Heart left ventricle (tissue), 16 donors: ENCODE measurements around the gene SNED1. TPM values are rescaled to one million over a fixed set of nuclear protein-coding genes. Genes with fewer than 3 reads are reported as not detected.

ENCODE experiments used
- ATAC-seq, 4 donors: fragments of 200-7000 bp; cut with Tn5 transposase; one replicate each; pipeline ENCODE4 v1.9.1; 2020 to 2022; ENCODE audit warnings: moderate library complexity in 4 of 4, mild to moderate bottlenecking in 3 of 4, moderate number of reproducible peaks in 1 of 4
- DNase-seq, 5 donors: peaks; one replicate each; pipeline ENCODE4 v3.0.0-alpha.2; 2020
- H3K27ac ChIP-seq, 12 donors: fragments of 200-600 bp; sonication (generic) in 4 of 12; one replicate each; pipeline versions ENCODE4 v1.5.0 to v1.8.0; 2016 to 2022; ENCODE audit warnings: mild to moderate bottlenecking in 2 of 12
- H3K27me3 ChIP-seq, 9 donors: fragments of 200-600 bp; sonication (generic) in 2 of 9; one replicate each; pipeline versions ENCODE4 v1.5.1 to v1.8.0; 2016 to 2022; ENCODE audit warnings: mild to moderate bottlenecking in 3 of 9
- H3K36me3 ChIP-seq, 9 donors: fragments of 200-600 bp; sonication (generic) in 2 of 9; one replicate each; pipeline versions ENCODE4 v1.5.0 to v1.8.0; 2018 to 2022; ENCODE audit warnings: mild to moderate bottlenecking in 2 of 9
- H3K4me1 ChIP-seq, 12 donors: fragments of 200-600 bp; sonication (generic) in 4 of 12; one replicate each; pipeline versions ENCODE4 v1.5.0 to v1.8.0; 2016 to 2022; ENCODE audit warnings: mild to moderate bottlenecking in 3 of 12
- H3K4me3 ChIP-seq, 12 donors: fragments of 200-600 bp; sonication (generic) in 4 of 12; one replicate each; pipeline versions ENCODE4 v1.5.0 to v1.8.0; 2017 to 2022; ENCODE audit warnings: mild to moderate bottlenecking in 9 of 12, moderate library complexity in 4 of 12
- H3K9me3 ChIP-seq, 12 donors: fragments of 200-600 bp; sonication (generic) in 4 of 12; one replicate each; pipeline versions ENCODE4 v1.5.0 to v1.8.0; 2016 to 2022; ENCODE audit warnings: mild to moderate bottlenecking in 1 of 12
- POLR2A ChIP-seq, 2 donors: fragments of 450-650 bp; IDR thresholded peaks; one replicate each; pipeline ENCODE4 v1.6.1; 2017; ENCODE audit warnings: antibody characterized with exemption in 2 of 2, mild to moderate bottlenecking in 2 of 2, moderate library complexity in 2 of 2
- WGBS, 4 donors: extraction: QIAGEN DNeasy Blood & Tissue Kit in 2 of 4; methylation state at CpG; one replicate each; pipeline versions ENCODE4 v1.1.5 to v1.1.7; 2013 to 2018; 5-methylcytosine and 5-hydroxymethylcytosine counted together
- intact Hi-C, 10 donors: fragments of 100-400 bp; cut with DNase I; formaldehyde crosslinking; loops; one replicate each; pipeline versions ENCODE4 v1.11.1 to v1.14.2; 2022
- polyA plus RNA-seq, 2 donors: library from polyadenylated mRNA; stranded (reverse); fragments of 200-250 nt; gene quantifications; one replicate each; pipeline ENCODE4 v1.2.3, GENCODE V29; 2013
- total RNA-seq, 9 donors: library from RNA; depleted of rRNA in 2 of 9; stranded (reverse); fragments of >200 nt in 2 of 9; fragmentation: NEBNext Ultra II Directional in 3 of 9; extraction: Animal tissue kit (Norgen Biotek cat#: 25700) in 3 of 9; gene quantifications; one replicate each; pipeline versions ENCODE4 v1.1.0 to v1.2.4, GENCODE V29; 2016 to 2023
- TF ChIP-seq, protein P1 (sequence below), 12 donors: fragments of 200-600 bp; sonication (generic) in 4 of 12; IDR thresholded peaks; one replicate each; pipeline versions ENCODE4 v1.5.0 to v1.8.0; 2018 to 2022; ENCODE audit warnings: antibody characterized with exemption in 12 of 12, mild to moderate bottlenecking in 5 of 12
- donor health status: ischemic (EF 13 %, LVEDD 7.1; RV severe dilation, severe dysfunction).
- donor health status: healthy with polysubstance abuse.
- donor health status: DM: no; HTN: yes; CAD: no.
- donor health status: DM: no; HTN: no; CAD: no.
- donor health status: ischemic (EF 25% LVEDD 6.9; RV normal size, moderate dysfunction).
- donor health status: ischemic (EF 25% LVEDD 5.7; RV mildly dilated, moderate dysfunction).
- donor health status: healthy.
- donor health status: DM: yes; HTN: yes; CAD: no.
- donor health status: ischemic (EF 35%, LVEDD 5.7; RV mildly dilated, moderate dysfunction).
- donor health status: nonischemic (EF 11% LVEDD 7.7; RV severe dilation, severe dysfunction).
- donor health status: DM: yes; HTN: yes; CAD: no.
- donor health status: PGD.
- donor health status: ischemic (EF 29% LVEDD 5.4; RV normal size, mild dysfunction).
- donor health status: nonischemic (EF 23%, LVEDD 6.1; RV moderate dilation, normal function).

Gene SNED1
- total and polyA plus RNA-seq, 11 donors, result 3.1 to 14.7 (median 4.9) TPM

GRCh38 chr2:241135737-241136136, 137.3 kb downstream of the SNED1 start:
- Histone ChIP-seq H3K27me3 (no peaks in the 10 kb centered on the region), H3K9me3 (no peaks in the 10 kb centered on the region), H3K27ac (no peak overlapping the region), H3K36me3 (peaks cover 0 to 12% (median 0%) of the 10 kb centered on the region in 9 donors), H3K4me3 (no peak overlapping the region), H3K4me1 (no peaks in the 10 kb centered on the region)
- ATAC-seq (no peak), DNase-seq (no peak)
- TF ChIP-seq, protein P1, sequence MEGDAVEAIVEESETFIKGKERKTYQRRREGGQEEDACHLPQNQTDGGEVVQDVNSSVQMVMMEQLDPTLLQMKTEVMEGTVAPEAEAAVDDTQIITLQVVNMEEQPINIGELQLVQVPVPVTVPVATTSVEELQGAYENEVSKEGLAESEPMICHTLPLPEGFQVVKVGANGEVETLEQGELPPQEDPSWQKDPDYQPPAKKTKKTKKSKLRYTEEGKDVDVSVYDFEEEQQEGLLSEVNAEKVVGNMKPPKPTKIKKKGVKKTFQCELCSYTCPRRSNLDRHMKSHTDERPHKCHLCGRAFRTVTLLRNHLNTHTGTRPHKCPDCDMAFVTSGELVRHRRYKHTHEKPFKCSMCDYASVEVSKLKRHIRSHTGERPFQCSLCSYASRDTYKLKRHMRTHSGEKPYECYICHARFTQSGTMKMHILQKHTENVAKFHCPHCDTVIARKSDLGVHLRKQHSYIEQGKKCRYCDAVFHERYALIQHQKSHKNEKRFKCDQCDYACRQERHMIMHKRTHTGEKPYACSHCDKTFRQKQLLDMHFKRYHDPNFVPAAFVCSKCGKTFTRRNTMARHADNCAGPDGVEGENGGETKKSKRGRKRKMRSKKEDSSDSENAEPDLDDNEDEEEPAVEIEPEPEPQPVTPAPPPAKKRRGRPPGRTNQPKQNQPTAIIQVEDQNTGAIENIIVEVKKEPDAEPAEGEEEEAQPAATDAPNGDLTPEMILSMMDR (IDR thresholded peaks at IDR 0.05), result no peak
- TF ChIP-seq POLR2A (IDR thresholded peaks at IDR 0.05), result no peak
- intact Hi-C loops, result no loop called here
- 79 to 88% (median 84%) methylated on average over 9 of the region's 9 CpGs for WGBS, 4 donors

DNA sequence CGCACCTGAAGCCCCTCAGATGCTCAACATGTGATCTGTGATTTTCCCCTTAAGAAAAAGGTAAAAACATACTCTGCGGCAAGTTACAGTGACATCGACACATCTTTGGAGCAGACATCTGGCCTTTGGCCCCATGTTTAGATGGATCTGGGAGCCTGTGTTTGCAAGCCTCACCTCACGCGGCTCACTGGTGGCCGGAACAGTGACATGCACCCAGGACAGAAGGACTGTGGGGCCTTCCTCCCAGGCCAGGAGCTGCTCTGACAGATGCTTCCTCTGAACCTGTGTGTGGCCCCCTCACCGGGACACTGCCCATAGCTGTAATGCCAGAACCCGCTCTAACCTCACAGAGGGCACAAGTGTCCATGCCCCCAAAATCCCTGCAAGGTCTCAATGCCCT, 137.8 kb downstream of the SNED1 start:
- intact Hi-C loops, result no loop called here
- no peak overlapping the region for H3K4me3 ChIP-seq
- H3K27ac ChIP-seq, result no peak overlapping the region
- no peaks in the 10 kb centered on the region for H3K4me1 ChIP-seq
- WGBS, 4 donors, result 95 to 98% (median 96%) methylated on average over 8 of the region's 8 CpGs
- H3K36me3 ChIP-seq, result peaks cover 0 to 12% (median 0%) of the 10 kb centered on the region in 9 donors
- DNase-seq (no peak), ATAC-seq (no peak)
- no peaks in the 10 kb centered on the region for H3K27me3 ChIP-seq
- no peak for TF ChIP-seq POLR2A (IDR thresholded peaks at IDR 0.05)
- H3K9me3 ChIP-seq, result no peaks in the 10 kb centered on the region

- intact Hi-C loops, result no loop called here
- DNase-seq, result no peak
- no peak for TF ChIP-seq POLR2A (IDR thresholded peaks at IDR 0.05)
- TF ChIP-seq, protein P1 (IDR thresholded peaks at IDR 0.05), result no peak
- no peak for ATAC-seq
- Histone ChIP-seq H3K9me3 (no peaks in the 10 kb centered on the region), H3K36me3 (peaks cover 0 to 12% (median 0%) of the 10 kb centered on the region in 9 donors), H3K27me3 (no peaks in the 10 kb centered on the region), H3K27ac (no peak overlapping the region), H3K4me3 (no peak overlapping the region), H3K4me1 (no peaks in the 10 kb centered on the region)
- WGBS, 4 donors, result 94 to 98% (median 96%) methylated on average over 17 to 25 of the region's 25 CpGs
Measured at GRCh38 chr2:241136661-241137260, 138.3 kb downstream of the SNED1 start.

DNA sequence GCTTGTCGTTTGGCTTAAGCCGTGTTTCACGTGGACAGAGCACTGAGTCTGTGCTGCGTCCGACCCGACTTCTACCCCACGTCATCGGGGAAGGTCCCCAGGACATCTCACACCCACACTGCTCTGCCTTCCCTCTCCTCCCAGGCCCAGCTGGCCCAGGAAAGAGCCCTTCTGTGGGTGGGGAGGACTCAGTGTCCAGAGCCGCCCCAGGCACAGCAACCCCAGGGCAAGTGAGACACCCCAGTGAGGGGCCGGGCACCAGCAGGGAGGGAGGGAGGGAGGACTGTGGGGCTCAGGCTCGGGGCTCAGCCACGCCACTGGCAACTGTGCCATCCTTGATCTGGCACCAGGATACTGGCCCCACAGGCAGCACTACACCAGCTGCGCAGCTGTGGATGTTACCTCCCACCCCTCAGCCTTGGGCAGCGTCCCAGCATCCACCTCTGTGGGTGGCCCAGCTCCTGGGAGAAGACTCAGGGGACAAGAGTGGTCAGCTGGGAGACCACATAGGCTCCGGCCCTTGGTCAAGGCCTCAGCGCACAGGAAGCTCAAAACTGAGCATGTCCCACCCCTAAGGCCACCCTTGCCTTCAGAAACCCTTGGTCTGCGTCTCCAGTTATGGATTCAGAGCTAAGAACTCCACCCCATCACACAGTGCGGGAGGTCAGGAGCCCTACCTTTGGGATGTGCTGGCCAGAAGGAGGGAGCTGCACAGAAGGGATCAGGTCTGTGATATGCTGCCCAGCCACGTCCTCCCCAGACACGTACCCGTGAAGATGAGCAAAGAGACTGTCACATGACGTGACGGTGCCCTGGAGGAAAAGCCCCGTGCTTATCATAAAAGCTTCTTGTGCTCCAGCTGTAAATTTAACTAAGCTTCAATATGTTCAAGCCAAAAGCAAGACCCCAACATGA, 139.1 kb downstream of the SNED1 start:
- intact Hi-C loops, result no loop called here
- no peaks in the 10 kb centered on the region for H3K9me3 ChIP-seq
- no peaks in the 10 kb centered on the region for H3K27me3 ChIP-seq
- TF ChIP-seq, protein P1 (IDR thresholded peaks at IDR 0.05), result no peak
- no peak for TF ChIP-seq POLR2A (IDR thresholded peaks at IDR 0.05)
- WGBS, 4 donors, result 90 to 92% (median 91%) methylated on average over 22 to 24 of the region's 24 CpGs
- ATAC-seq, result no peak
- no peak overlapping the region for H3K27ac ChIP-seq
- no peak overlapping the region for H3K4me3 ChIP-seq
- DNase-seq, result no peak
- H3K36me3 ChIP-seq, result peaks cover 0 to 12% (median 0%) of the 10 kb centered on the region in 9 donors
- H3K4me1 ChIP-seq, result no peaks in the 10 kb centered on the region
